H54 (cell line): ENCODE measurements around the gene GRK6.

Experiments used
- DNase-seq: peaks from one replicate; pipeline ENCODE4 v3.0.0; 2011; ENCODE audit warnings: low spot score, mixed read lengths; ENCODE audit not compliant: insufficient read length
- FAIRE-seq: peaks from 3 replicates; lab custom pipeline; 2011; peaks lifted over from hg19 to GRCh38; lab: Jason Lieb, UNC
- POLR2A ChIP-seq: IDR thresholded peaks from 2 replicates; pipeline ENCODE4 v1.6.1; 2011; ENCODE audit warnings: low read depth, mild to moderate bottlenecking, low read length

The GRK6 gene

GRCh38 chr5:177466861-177467260 lies 40.4 kb downstream of the GRK6 start:
- TF ChIP-seq POLR2A: no peak
- FAIRE-seq (no peak), DNase-seq (no peak)

GRCh38 chr5:177467436-177467835 lies 41.0 kb downstream of the GRK6 start:
- no peak for DNase-seq
- FAIRE-seq: no peak
- TF ChIP-seq POLR2A: no peak

GRCh38 chr5:177468329-177468684 lies 41.8 kb downstream of the GRK6 start:
- TF ChIP-seq POLR2A: no peak
- DNase-seq (no peak), FAIRE-seq (no peak)

- TF ChIP-seq POLR2A: no peak
- no peak for FAIRE-seq
- no peak for DNase-seq
Observed at GRCh38 chr5:177468685-177469628, 42.5 kb downstream of the GRK6 start.

- DNase-seq: no peak
- FAIRE-seq: no peak
- TF ChIP-seq POLR2A: no peak
Observed at GRCh38 chr5:177469750-177470525, 43.5 kb downstream of the GRK6 start.

- no peak for TF ChIP-seq POLR2A
- FAIRE-seq: no peak
- DNase-seq: peak; percentile 80
Observed at GRCh38 chr5:177470759-177471536, 44.5 kb downstream of the GRK6 start.

GRCh38 chr5:177471610-177472356 lies 45.3 kb downstream of the GRK6 start:
- FAIRE-seq (no peak), DNase-seq (no peak)
- TF ChIP-seq POLR2A: no peak

GRCh38 chr5:177472460-177473442 lies 46.3 kb downstream of the GRK6 start:
- DNase-seq (no peak), FAIRE-seq (no peak)
- TF ChIP-seq POLR2A: peak; percentile 14; the same call in 1 of the 2 replicates

GRCh38 chr5:177473443-177474001 lies 47.0 kb downstream of the GRK6 start, which contains the start of gene DBN1:
DBN1 (minus strand) TSS chr5:177473634; CDS start chr5:177473521, 113 bp downstream.
- peak; percentile 75 for TF ChIP-seq POLR2A
- FAIRE-seq: no peak
- peak; percentile 69 for DNase-seq

- DNase-seq (no peak), FAIRE-seq (no peak)
- TF ChIP-seq POLR2A: no peak
Observed at GRCh38 chr5:177474002-177474476, 47.6 kb downstream of the GRK6 start.

GRCh38 chr5:177474846-177475562 lies 48.5 kb downstream of the GRK6 start:
- peak; percentile 35; the same call in 1 of the 2 replicates for TF ChIP-seq POLR2A
- FAIRE-seq (no peak), DNase-seq (no peak)
